T1000 (cell line): ENCODE data around the gene SGPP1.
A peak's percentile ranks its signal among the peaks of the same experiment; 100 is the strongest.
"Not testable (repeated sequence)": the region's sequence is repeated elsewhere in the genome, so short reads cannot be mapped to it uniquely, and the experiment has no call there.

Experiments used
- DNase-seq: peaks from one replicate; lab custom pipeline; 2025; ENCODE audit warnings: mixed read lengths; lab: John Stamatoyannopoulos, UW

SGPP1 gene

GRCh38 chr14:63673255-63673654 is 54.6 kb downstream of the SGPP1 start:
- DNase-seq, result no peak

- no peak for DNase-seq
Measured at GRCh38 chr14:63672417-63673180, 55.3 kb downstream of the SGPP1 start.

- DNase-seq, result no peak
Measured at GRCh38 chr14:63671987-63672386, 55.9 kb downstream of the SGPP1 start.

GRCh38 chr14:63670692-63671091 is 57.2 kb downstream of the SGPP1 start:
- DNase-seq, result no peak

- DNase-seq, result no peak
Measured at GRCh38 chr14:63666335-63666734, 61.5 kb downstream of the SGPP1 start.

- no peak for DNase-seq
Measured at GRCh38 chr14:63663428-63664341, 64.2 kb downstream of the SGPP1 start.

GRCh38 chr14:63662776-63663175 is 65.1 kb downstream of the SGPP1 start:
- no peak for DNase-seq

GRCh38 chr14:63661881-63662280 is 66.0 kb downstream of the SGPP1 start:
- DNase-seq, result not testable (repeated sequence)

GRCh38 chr14:63659726-63660125 is 68.1 kb downstream of the SGPP1 start:
- DNase-seq, result no peak

- DNase-seq, result no peak
Measured at GRCh38 chr14:63656194-63656593, 71.7 kb downstream of the SGPP1 start.

- DNase-seq, result no peak
Measured at GRCh38 chr14:63654936-63655335, 72.9 kb downstream of the SGPP1 start.

- no peak for DNase-seq
Measured at GRCh38 chr14:63654346-63654745, 73.5 kb downstream of the SGPP1 start.

- DNase-seq, result no peak
Measured at GRCh38 chr14:63652406-63652805, 75.5 kb downstream of the SGPP1 start.

GRCh38 chr14:63650256-63650952 is 77.5 kb downstream of the SGPP1 start:
- DNase-seq, result no peak

- DNase-seq, result no peak
Measured at GRCh38 chr14:63647696-63648410, 80.0 kb downstream of the SGPP1 start.

- DNase-seq, result no peak
Measured at GRCh38 chr14:63644741-63645140, 83.1 kb downstream of the SGPP1 start.

- DNase-seq, result no peak
Measured at GRCh38 chr14:63642656-63643382, 85.0 kb downstream of the SGPP1 start.

- peak; percentile 82 for DNase-seq
Measured at GRCh38 chr14:63642229-63642611, 85.6 kb downstream of the SGPP1 start.

- peak; percentile 97 for DNase-seq
Measured at GRCh38 chr14:63641473-63642228, 86.2 kb downstream of the SGPP1 start, which contains the start of gene WDR89. WDR89 (minus strand) TSS chr14:63641871; CDS start chr14:63599942, 41,929 bp downstream.

- no peak for DNase-seq
Measured at GRCh38 chr14:63638493-63638892, 89.4 kb downstream of the SGPP1 start.
